Central memory CD4-positive, alpha-beta T cell (primary cell): ENCODE results near the gene TUBB2B.
A peak's percentile ranks its signal among the peaks of the same experiment; 100 is the strongest.
"Not testable (repeated sequence)": the region's sequence is repeated elsewhere in the genome, so short reads cannot be mapped to it uniquely, and the experiment has no call there.

Experiments used
- DNase-seq: peaks from one replicate; pipeline ENCODE4 v3.0.0; 2022

Gene TUBB2B

DNA sequence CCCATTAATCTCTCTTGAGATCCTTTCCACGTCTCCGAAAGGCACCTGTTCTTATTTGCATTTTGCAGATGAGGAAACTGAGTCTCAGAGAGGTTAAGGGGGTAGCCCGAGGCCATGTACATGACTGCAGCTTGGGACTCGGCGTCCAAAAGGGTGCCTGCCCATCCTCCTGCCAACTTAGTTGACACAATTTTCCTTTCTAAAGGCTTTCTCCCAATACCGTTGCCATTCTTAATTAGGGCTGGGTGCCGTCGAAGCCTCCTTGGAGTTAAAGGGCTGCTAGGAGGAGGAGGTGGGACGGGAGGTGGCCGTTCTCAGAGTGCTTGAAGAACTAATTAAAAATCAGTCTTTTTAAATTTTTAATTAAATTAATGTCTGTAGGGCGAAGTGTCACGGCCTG lies 30.7 kb upstream of the TUBB2B start:
- no peak for DNase-seq

GRCh38 chr6:3253597-3253961 lies 26.1 kb upstream of the TUBB2B start:
- no peak for DNase-seq

GRCh38 chr6:3252861-3253596 lies 25.6 kb upstream of the TUBB2B start:
- no peak for DNase-seq

DNA sequence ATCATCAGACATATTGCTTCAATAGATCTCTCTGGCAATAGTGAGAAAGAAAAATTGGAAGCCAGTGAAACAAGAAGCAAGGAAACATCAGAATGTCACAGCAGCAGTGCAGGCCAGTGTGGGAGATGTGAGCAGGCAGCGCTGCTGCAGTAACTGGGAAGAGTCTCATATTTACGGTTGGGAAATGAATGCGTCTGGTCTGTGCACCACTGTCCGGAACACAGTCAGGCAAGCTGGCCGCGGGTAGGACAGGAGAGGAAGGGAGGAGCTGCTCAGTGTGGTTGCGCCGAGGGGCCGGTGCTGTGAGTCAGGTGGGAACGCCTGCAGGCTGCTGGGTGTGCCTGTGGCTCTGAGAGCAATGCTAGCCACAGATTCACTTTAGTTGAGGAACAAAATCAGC lies 24.9 kb upstream of the TUBB2B start:
- DNase-seq, result no peak

DNA sequence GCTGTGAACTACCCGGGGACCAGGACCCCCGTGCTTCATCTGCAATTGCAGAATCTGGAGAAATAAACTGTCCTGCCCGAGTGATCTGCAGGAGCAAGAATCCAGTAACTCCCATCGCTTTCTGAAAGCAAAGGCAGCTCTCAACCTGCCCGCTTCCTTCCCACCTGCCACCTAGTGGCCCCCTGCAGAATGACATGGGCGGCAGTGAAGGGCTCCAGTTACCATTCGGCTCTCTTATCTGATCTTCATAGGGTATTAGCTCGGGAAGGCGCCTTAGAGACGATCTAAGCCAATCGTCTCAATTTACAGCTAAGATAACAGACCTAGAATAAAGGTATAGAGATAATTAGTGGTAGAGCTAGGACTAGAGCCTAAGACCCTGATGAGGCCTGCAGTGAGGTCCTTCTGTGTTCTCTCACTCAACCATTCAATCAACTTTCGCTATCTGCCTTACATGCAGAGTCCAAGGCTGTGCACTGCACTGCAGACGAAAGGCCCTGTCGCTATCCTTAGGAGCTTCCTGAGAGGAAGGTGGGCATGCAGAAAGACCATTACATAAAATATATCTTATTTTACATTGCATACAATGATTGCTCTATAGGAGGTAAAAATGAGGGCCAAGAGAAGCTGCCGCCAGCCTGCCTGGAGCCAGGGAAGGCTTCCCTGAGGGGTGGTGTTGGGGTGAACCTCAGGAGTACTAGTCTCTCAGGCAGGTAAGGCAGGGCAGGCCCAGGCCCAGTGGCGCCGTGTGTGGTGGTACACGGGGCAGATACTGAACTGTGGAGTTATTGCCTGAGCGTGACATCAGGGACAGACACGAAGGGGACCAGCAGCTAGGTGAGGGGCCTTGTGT lies 24.2 kb upstream of the TUBB2B start:
- peak; percentile 70 for DNase-seq

DNA sequence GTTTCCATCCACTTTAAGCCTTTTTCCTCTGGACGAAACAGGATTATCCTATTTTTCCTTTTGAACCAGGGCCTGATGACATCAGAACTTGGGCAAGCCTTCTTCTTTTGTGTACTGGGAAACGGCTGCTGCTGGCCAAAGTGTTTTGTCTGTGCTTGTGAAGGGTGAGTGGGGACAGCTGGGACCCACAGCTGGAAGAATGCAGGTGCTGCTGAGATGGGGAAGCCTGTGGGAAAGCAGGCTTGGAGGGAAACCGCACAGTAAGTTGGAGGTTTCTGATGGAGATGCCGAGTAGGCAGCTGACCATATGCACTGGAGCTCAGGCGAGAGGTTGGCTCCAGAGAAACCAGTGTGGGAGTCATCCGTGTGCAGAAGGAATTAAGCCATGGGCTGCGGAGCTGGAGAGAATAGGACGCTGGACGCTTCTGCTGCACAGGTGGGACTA lies 22.8 kb upstream of the TUBB2B start:
- DNase-seq, result no peak

DNA sequence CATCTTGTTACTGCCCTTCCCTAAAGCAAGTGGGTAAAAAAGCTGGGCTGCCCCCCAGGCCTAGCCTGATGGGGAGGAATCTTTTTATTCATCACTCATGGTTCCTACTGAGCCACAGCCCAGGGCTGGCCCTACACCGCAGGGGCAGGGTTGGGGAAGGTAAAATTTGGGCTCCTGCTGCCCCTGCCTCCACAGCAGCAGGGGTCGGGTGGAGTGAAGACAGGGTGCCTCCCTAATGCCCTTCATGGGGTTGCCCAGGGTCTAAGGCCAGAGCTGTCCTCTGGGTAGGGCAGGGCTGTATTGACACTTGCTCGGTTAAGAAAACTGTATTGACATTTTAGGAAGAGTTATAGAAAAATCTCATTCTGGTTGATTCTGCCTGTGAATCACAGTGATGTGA lies 22.4 kb upstream of the TUBB2B start:
- no peak for DNase-seq

DNA sequence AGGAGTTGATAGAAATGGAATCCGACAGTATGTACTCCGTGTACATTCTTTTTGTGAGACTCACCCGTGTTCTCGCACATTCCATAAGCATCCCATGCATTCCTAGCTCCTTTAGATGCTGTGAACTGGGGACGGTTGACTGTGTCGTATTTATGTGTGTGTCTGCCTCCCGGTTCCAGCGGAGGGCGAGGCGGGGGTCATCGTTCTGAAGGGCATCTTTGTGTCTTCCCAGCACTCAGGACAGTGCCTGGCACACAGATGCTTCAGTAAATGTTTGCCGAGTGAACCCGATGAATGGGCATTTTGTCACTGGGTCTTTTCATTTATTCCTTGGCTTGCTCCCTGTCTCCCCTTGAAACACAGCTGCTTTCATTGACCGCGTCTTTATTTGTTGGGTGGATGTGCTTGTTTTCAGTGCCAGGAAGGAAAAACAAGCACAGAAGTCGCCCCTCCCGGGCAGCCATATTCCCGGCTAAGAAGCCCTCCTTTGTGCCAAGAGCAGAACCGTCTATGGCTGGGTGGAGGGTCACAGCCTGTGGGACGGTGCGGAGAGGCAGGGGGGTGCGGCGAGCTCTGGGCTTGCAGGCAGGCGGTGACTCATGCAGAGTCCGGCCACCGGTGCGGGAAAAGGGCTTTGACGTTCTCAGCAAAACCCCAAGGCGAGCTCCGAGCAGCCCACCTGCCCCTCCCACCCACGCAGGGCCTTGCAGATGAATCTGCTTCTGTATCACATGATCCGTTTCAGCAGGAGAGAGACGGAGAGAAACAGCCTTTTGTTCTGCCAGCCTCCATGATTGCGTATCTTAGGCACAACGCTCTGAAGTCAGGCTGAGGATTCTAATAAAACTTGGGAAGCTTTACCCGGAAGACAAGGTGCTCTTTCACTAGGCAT lies 20.0 kb upstream of the TUBB2B start:
- no peak for DNase-seq

DNA sequence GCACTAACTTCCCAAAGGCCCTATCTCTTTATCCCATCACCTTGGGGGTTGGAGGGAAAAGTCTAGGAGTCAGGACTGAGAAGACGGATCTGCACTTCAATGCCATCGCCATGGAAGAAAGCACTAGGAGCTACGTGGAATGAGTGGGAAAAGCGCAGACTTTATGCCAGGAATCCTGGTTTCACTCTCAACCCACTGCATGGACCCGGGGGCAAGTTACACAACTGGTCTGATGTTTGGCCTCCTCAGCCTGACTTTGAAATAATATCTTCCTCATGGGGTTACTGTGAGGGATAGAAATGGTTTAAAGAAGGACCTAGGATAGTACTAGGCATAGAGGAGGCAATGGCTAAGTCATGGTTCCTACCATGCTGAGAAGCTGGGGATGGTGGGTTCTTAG lies 17.8 kb upstream of the TUBB2B start:
- no peak for DNase-seq

DNA sequence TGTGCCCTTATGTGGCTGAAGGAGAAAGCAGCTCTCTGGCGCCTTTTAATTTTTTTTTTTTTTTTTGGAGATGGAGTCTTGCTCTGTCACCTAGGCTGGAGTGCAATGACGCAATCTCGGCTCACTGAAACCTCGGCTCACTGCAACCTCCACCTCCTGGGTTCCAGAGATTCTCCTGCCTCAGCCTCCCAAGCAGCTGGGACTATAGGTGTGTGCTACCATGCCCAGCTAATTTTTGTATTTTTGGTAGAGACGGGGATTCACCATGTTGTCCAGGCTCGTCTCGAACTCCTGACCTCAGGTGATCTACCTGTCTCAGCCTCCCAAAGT lies 17.3 kb upstream of the TUBB2B start:
- DNase-seq, result not testable (repeated sequence)

DNA sequence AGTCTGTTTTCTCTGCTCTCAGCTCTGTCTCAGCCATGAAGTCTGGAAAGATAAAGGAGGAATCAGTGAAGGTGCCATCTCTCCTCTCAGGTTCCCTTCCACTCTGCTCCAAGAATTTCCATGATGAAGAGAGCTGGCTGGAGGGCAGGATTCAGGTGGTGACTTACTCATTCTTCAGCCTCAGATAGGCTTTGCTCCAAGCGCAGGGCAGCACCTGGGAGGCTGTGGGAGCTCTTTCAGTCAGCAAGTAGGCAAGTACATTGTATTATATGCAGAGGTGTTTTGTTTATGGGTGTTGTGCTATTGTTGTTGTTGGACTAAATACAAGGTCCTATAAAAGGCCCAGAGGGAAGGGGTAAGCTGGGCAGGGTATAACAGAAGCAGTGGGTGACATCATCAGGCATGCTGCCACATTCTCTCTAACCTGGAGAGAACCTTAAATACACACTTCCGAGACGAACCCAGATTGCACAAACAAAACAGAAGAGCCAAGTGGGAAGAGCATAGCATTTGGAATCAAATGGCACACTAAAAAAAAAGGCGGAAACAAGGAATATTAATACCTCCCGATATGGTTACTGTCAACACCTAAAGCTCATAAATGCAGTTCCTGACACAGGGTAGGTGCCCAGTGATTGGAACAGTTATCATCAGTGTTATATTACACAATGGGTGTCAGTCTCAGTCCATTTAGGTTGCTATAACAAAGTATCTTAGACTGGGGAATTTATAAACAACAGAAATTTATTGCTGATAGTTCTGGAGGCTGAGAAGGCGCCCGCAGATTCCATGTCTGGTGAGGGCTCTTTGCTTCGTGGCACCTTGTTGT lies 16.8 kb upstream of the TUBB2B start:
- no peak for DNase-seq

GRCh38 chr6:3242768-3243167 lies 15.3 kb upstream of the TUBB2B start:
- no peak for DNase-seq

- not testable (repeated sequence) for DNase-seq
Measured at GRCh38 chr6:3241745-3242144, 14.3 kb upstream of the TUBB2B start.

DNA sequence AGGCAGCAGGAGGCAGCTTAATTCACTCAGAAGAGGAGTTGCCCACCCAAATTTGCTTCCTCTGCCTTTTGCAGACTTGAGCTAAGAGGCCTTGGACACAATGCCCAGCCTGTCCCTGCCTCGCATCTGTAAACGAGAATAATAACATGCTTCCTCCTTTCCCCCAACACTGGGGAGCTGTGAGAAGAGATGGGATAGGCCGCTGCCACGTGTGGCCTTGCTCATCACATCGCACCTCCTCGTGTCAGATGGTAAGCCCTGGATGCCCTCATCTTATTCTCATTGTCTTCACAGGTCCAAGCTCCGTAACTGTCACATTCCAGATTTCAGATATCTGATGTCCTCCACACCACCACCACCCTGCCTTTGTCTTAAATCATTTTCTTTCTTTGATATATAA lies 13.1 kb upstream of the TUBB2B start:
- no peak for DNase-seq

- DNase-seq, result no peak
Measured at GRCh38 chr6:3239110-3239830, 11.8 kb upstream of the TUBB2B start.

DNA sequence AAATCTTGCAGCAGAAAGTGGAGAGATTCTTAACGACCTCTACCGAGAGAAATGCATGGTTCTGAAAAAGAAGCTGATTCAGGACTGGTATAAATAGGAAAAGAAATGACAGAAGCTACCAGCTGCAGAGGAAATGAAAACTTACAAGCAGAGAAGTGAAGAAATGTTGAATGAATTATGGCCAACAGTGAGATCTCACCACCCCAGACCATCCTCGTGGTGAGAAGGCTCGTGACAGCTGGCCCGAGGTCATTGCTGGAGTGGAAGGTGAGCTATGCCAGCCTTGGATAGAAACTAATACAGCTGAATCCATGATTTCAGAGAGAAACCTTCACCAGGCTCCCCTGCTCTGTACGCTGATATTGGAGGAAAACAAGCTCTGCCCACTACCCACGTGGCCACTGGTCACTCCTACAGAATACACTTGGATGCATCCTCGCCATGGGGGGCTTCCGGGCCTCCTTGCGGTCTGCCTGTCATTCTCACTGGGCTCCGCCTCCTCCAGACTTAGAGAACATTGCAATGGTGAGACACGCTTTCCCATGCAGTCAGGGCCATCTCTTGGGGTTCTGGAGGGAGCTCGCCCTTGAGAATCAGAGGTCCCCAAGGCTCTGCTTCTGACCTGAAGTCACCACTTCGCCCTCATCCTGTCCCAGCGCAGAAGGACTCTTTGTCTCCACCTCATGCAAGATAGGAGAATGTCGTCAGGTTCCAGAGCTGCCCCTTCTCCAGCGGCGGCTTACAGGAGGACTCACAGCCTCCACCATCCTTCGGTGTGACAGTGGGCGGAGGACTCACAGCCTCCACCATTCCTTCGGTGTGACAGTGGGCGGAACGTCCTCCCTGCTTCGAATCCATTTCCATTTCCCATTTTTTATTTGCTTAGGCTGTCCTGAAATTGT lies 10.6 kb upstream of the TUBB2B start:
- no peak for DNase-seq

GRCh38 chr6:3236005-3236404 lies 8.6 kb upstream of the TUBB2B start:
- DNase-seq, result no peak

DNA sequence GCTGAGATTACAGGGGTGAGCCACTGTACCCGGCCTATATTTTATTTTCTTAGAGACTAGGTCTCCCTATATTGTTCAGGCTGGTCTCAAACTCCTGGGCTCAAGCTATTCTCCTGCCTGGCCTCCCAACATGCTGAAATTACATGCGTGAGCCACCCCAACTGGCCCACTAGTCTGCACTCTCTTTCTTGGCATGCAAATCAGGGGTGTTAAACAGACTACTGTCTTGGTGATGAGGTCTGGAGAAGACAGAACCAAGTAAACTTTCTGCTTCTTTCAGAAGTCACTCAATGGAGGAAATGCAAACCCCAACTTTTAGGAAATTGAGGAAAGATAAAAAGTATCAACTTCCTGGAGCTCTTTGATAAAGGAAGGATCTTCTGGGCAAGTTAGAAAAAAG lies 8.0 kb upstream of the TUBB2B start:
- no peak for DNase-seq

DNA sequence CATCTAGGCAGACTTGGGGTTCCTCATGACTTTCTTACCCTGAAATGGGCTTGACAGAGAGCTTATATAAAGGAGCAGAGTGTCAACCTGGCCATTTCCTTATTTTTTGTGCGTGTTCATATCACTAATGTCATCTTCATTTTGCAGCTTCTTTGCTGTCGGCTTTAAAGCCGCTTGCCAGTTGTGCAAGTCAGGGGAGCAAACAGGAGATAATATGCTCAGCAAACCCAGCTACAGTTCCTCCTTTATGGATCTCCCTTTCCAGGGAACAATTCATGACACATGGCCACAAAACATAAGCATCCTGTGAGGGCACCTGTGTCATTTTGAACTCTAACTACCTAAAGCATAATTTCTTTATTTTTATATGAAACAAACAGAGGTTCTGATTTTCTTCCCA lies 6.5 kb upstream of the TUBB2B start:
- DNase-seq, result no peak

GRCh38 chr6:3233321-3233720 lies 5.9 kb upstream of the TUBB2B start:
- DNase-seq, result no peak
